ENCODE data around the gene PXDC1. TPM values are rescaled to one million over a fixed set of nuclear protein-coding genes. Genes with fewer than 3 reads are reported as not detected.

The PXDC1 gene
- total RNA-seq, 1 experiment from 2014 or later, result 18.2 TPM

DNA sequence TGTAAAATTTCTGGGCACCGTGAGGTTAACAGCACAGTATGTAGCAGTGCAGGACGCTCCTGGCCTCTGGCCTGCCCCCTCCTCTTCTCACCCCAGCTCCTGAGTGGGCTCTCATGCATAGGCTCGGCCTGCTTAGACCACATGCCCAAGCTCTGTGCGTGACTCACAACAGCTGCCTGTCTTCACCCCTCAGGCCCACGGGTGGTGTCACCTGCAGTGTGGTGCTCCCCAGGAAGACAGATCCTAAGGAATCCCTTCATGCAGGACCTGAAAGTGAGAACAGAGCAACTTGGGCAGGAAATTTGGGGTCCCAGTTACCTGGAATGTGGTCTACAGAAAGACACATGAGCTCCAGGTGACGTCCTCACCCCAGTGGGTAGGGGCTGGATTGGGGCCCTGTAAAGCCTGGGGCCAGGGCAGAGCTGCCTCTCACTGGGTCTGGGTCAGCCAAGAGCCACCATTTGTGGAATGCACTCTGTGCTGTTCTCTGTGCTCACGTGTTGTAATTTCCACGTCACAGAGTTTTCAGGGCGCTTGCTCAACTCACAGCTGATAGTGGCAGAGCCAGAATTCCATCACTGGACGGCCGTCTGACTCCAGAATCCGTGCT lies 37.0 kb upstream of the PXDC1 start:
- Mint-ChIP-seq H3K27me3 (ENCODE audit: unreplicated experiment) (no peaks in the 10 kb centered on the region), H3K4me1 (ENCODE audit: low read depth, unreplicated experiment) (no peaks in the 10 kb centered on the region), H3K9me3 (ENCODE audit: low read depth, unreplicated experiment) (no peaks in the 10 kb centered on the region), H3K27ac (ENCODE audit: unreplicated experiment) (no peak overlapping the region), H3K36me3 (ENCODE audit: insufficient read depth, unreplicated experiment) (no peaks in the 10 kb centered on the region), H3K4me3 (ENCODE audit: low read depth, unreplicated experiment) (no peak overlapping the region)
- TF ChIP-seq CTCF (IDR thresholded peaks at IDR 0.05; ENCODE audit: unreplicated experiment), result no peak
- no peak for DNase-seq
- CTCF ChIA-PET, result no interaction called here
- no TSS peak for BruUV-seq (replicated peaks)
- intact Hi-C loops (cut with micrococcal nuclease; ENCODE audit: unreplicated experiment), result no loop called here

DNA sequence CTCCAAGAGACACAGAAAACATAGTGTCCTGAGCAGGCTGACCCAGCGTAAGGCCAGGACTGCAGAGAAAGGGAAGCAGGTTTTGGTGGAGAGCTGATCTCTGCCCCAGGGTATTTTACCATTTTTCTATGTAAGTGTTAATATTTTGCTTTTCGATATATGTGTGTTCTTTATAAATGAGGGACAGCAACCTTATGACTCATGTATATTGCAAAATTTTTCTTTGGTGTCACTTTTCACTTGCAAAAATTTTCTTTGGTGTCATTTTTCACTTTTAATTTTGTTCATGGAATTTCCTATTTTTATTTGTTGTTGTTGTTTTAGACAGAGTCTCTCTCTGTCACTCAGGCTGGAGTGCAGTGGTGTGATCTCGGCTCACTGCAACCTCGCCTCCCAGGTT lies 34.6 kb upstream of the PXDC1 start:
- Mint-ChIP-seq H3K4me1 (ENCODE audit: low read depth, unreplicated experiment) (no peaks in the 10 kb centered on the region), H3K36me3 (ENCODE audit: insufficient read depth, unreplicated experiment) (no peaks in the 10 kb centered on the region), H3K4me3 (ENCODE audit: low read depth, unreplicated experiment) (no peak overlapping the region), H3K27ac (ENCODE audit: unreplicated experiment) (no peak overlapping the region), H3K9me3 (ENCODE audit: low read depth, unreplicated experiment) (no peaks in the 10 kb centered on the region), H3K27me3 (ENCODE audit: unreplicated experiment) (no peaks in the 10 kb centered on the region)
- intact Hi-C loops (cut with micrococcal nuclease; ENCODE audit: unreplicated experiment), result no loop called here
- CTCF ChIA-PET, result no interaction called here
- no TSS peak for BruUV-seq (replicated peaks)
- no peak for TF ChIP-seq CTCF (IDR thresholded peaks at IDR 0.05; ENCODE audit: unreplicated experiment)
- DNase-seq, result no peak

- Mint-ChIP-seq H3K27ac (ENCODE audit: unreplicated experiment) (no peak overlapping the region), H3K9me3 (ENCODE audit: low read depth, unreplicated experiment) (no peaks in the 10 kb centered on the region), H3K4me3 (ENCODE audit: low read depth, unreplicated experiment) (no peak overlapping the region), H3K4me1 (ENCODE audit: low read depth, unreplicated experiment) (no peaks in the 10 kb centered on the region), H3K36me3 (ENCODE audit: insufficient read depth, unreplicated experiment) (no peaks in the 10 kb centered on the region), H3K27me3 (ENCODE audit: unreplicated experiment) (no peaks in the 10 kb centered on the region)
- CTCF ChIA-PET, result no interaction called here
- intact Hi-C loops (cut with micrococcal nuclease; ENCODE audit: unreplicated experiment), result no loop called here
- DNase-seq, result no peak
- TF ChIP-seq CTCF (IDR thresholded peaks at IDR 0.05; ENCODE audit: unreplicated experiment), result no peak
- BruUV-seq (replicated peaks), result no TSS peak
Measured at GRCh38 chr6:3785745-3786098, 34.2 kb upstream of the PXDC1 start.

DNA sequence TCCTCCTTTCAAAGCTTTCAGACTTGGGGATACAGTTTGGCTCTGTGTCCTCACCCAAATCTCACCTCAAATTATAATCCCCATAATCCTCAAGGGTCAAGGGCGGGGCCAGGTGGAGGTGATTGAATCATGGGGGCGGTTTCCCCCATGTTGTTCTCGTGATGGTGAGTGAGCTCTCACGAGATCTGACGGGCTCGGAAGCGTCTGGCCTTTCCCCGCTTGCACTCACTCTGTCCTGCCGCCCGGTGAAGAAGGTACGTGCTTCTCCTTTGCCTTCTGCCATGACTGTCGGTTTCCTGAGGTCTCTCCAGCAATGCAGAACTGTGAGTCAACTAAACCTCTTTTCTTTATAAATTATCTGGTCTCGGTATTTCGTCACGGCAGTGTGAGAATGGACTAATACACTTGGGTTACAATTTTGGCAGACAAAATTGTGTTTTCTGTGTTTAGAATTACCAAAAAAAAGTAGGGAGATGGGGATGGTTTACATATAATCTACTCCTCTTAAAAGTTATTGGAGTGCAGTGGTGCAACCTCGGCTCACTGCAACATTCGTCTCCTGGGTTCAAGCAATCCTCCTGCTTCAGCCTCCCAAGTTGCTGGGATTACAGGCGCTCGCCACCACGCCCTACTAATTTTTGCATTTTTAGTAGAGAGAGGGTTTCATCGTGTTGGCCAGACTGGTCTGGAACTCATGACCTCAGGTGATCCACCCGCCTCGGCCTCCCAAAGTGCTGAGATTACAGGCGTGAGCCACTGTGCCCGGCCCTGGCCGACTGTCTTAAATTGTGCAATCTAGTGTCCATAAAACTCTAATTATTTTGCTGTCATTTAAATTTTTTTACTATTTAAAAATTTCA lies 33.6 kb upstream of the PXDC1 start:
- intact Hi-C loops (cut with micrococcal nuclease; ENCODE audit: unreplicated experiment), result no loop called here
- CTCF ChIA-PET, result no interaction called here
- no peaks in the 10 kb centered on the region for H3K4me1 Mint-ChIP-seq (ENCODE audit: low read depth, unreplicated experiment)
- H3K27ac Mint-ChIP-seq (ENCODE audit: unreplicated experiment), result no peak overlapping the region
- H3K36me3 Mint-ChIP-seq (ENCODE audit: insufficient read depth, unreplicated experiment), result no peaks in the 10 kb centered on the region
- DNase-seq, result no peak
- H3K27me3 Mint-ChIP-seq (ENCODE audit: unreplicated experiment), result no peaks in the 10 kb centered on the region
- BruUV-seq (replicated peaks), result no TSS peak
- no peak for TF ChIP-seq CTCF (IDR thresholded peaks at IDR 0.05; ENCODE audit: unreplicated experiment)
- H3K4me3 Mint-ChIP-seq (ENCODE audit: low read depth, unreplicated experiment), result no peak overlapping the region
- no peaks in the 10 kb centered on the region for H3K9me3 Mint-ChIP-seq (ENCODE audit: low read depth, unreplicated experiment)

Measured in Calu3 (cell line).